Suprapubic skin (tissue), 3 donors: ENCODE results near the gene SLC38A6.

Experiments
- POLR2A ChIP-seq, 2 donors: fragments of 450-650 bp; IDR thresholded peaks; one replicate each; pipeline ENCODE4 v1.6.1; 2017; ENCODE audit warnings: antibody characterized with exemption in 2 of 2, mild to moderate bottlenecking in 2 of 2, moderate library complexity in 2 of 2
- TF ChIP-seq, protein P1 (sequence below), 2 donors: fragments of 200-600 bp in 1 of 2; fragments of 450-650 bp in 1 of 2; sonication (generic) in 1 of 2; IDR thresholded peaks; one replicate each; pipeline ENCODE4 v1.5.1; 2016 to 2019; ENCODE audit warnings: antibody characterized with exemption in 2 of 2, mild to moderate bottlenecking in 1 of 2, moderate library complexity in 1 of 2

DNA sequence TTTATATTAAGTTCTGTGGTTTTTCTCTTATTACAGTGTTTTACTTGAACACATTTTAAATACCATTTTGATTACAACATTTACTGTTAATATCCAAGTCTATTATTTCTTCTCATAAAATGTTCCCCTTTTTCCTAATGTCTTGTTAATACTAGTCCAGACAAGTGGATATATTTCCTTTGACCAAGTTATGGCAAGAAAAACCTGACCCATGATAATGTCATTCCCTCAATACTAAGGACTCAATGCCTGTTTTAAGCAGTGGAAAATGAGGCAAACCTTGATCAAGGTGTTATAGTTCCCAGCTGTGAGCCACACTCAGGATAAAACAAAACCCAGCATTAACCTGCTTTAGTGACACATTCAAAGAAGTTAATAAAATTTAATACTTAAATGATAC lies 12.4 kb upstream of the SLC38A6 start:
- TF ChIP-seq, protein P1, sequence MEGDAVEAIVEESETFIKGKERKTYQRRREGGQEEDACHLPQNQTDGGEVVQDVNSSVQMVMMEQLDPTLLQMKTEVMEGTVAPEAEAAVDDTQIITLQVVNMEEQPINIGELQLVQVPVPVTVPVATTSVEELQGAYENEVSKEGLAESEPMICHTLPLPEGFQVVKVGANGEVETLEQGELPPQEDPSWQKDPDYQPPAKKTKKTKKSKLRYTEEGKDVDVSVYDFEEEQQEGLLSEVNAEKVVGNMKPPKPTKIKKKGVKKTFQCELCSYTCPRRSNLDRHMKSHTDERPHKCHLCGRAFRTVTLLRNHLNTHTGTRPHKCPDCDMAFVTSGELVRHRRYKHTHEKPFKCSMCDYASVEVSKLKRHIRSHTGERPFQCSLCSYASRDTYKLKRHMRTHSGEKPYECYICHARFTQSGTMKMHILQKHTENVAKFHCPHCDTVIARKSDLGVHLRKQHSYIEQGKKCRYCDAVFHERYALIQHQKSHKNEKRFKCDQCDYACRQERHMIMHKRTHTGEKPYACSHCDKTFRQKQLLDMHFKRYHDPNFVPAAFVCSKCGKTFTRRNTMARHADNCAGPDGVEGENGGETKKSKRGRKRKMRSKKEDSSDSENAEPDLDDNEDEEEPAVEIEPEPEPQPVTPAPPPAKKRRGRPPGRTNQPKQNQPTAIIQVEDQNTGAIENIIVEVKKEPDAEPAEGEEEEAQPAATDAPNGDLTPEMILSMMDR (IDR thresholded peaks at IDR 0.05): no peak
- no peak for TF ChIP-seq POLR2A (IDR thresholded peaks at IDR 0.05)
